Activated T-cell treated with anti-CD3 and anti-CD28 coated beads, Interleukin-2, amount 50 U/mL, for 48 hours (primary cell): ENCODE data around the gene PTPRT.
"Not testable (repeated sequence)": the region's sequence is repeated elsewhere in the genome, so short reads cannot be mapped to it uniquely, and the experiment has no call there.

Experiments
- DNase-seq, 2 experiments: peaks; one replicate each; pipeline ENCODE4 v3.0.0-alpha.2; 2020

Gene PTPRT

DNA sequence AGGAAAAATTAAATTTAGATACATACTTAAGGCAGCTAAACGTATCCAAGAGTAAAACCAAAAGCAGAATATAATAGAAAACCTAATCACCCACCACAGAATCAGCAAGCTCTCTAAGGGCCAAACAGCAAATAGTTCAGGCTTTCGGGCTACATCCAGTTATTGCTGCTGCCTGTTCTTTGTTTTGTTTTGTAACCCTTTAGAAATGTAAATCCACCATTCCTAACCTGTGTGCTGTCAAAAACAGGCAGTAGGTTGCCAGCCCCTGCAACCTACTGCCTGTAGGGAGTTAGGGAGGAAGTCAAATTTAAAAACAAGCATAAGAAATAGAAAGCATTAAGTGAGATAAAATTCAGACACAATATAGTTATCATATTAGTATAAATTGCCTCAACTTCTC is 225.9 kb downstream of the PTPRT start:
- no peak for DNase-seq

DNA sequence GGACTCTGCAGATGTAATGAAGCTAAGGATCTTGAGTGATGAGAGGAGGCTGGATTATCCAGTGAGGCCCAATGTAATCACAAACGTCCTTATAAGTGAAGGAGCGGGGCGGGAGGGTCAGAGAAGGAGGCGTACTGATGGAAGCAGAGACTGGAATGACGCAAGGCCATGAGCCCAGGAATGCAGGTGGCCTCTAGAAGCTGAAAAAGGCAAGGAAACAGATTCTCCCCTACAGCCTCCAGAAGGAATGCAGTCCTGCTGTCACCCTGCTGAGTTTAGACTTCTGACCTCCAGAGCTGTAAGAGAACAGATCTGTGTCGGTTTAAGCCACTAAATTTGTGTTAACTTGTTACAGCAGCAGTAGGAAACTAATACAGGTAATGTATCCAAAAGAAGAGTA is 227.9 kb downstream of the PTPRT start:
- DNase-seq: no peak

DNA sequence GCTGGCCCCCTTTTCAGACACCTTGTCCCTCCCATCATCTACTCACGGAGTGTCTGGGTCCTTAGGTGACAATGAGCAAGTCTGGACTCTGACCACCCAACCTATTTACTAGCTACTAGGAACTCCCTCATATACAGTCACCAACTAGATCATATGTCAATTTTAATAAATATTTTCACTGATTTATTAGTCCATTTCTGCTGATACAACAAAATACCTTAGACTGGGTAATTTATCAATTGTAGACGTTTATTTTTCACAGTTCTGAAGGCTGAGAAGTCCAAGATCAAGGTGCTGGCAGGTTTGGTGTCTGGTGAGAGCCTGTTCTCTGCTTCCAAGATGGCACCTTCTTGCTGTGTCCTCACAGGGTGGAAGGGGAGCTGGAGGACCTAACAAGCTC is 229.7 kb downstream of the PTPRT start:
- no peak for DNase-seq

DNA sequence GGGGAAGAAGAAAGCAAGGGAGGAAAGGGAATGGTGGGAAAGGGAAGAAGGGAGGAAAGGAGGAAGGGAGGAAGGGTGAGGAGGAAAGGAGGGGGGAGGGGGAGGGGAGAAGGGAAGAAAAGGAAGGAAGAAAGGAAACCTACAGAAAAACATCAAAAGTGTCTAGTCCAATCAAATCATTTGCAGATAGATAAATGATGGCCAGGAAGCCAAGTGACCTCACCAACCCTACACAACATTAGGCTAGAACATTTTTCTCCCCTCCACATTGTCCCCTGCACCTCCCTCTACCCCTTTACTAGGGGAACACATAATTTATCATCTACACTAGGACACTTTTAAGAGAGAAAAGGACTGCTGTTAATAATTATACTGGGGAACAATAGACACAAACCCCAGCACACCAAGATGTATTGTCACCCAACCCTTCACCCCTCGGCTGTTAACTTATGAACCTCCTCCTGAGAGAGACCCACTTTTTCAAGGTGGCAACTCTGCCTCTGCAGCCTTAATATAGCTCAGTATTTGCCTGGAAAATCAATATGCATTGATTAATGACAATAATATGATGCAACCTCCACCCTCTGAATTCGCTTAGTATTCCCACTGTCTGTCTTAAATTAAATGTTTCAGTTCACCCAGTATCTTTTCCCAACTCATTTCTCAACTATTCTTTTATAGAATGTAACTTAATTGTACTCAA is 231.2 kb downstream of the PTPRT start:
- no peak for DNase-seq

DNA sequence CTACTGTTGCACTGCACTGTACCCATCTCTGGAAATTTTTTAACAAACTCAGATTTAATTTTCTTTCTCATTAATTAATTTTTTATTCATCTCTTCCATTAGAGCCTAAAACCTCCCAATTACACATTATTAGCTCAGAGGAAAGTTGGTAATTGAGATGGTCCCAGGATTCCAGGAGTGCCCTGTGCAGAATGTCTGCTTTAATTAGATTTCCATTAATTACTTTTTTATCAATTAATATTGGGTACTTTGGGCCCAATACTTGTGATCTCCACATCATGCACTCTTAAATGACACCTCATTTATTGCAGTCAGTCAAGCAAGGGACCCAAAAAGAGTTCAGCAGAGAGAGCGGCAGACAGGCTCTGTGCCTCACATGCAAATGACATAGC is 232.0 kb downstream of the PTPRT start:
- DNase-seq: no peak

DNA sequence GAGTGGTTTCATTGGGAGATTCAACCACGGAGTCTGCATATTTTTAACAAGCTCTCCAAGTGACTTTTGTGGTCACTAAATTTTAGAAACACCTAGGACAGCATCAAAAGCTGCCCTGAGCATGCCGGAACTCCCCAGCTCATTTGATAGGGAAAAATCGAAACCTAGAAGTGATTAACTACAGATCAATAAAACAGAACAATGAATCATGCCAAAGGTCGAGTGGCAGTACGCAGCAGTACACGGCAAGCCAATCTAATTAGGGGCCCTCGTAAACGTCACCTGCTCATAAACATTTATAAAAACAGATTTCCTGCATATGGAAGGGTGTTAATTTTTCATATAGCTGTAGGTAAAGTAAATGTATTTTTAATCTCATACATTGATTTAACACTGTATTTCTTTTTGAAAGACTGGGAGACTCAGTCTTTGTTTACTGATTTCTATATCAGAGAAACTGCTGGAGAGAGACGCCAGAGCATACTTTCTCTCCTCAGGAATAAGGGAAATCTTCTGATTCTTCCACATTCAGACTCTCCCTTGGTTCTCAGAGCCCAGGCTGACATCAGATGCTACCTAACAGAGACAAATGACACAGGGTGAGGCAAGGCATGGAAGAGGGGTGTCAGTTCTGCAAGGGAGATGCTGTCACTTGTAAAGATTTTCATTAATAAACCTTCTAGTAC is 232.5 kb downstream of the PTPRT start:
- no peak for DNase-seq

DNA sequence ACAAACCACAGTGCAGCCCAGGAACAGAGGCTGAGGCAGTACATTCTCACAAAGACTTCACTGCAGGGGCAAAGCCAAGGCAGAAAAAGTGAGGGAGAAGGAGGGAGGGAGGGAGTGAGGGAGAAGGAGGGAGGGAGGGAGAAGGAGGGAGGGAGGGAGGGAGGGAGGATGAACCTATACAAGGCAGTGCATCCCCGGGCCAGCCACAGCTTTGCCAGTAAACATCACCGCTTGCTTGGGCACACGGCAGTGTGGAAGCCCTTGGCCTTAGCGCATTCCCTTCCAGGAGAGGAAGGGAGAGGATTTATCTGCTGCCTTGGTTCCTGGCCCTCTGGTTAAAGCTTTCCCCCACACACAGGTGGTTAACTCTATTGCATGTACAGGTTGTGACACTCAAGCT is 234.0 kb downstream of the PTPRT start:
- DNase-seq: no peak

DNA sequence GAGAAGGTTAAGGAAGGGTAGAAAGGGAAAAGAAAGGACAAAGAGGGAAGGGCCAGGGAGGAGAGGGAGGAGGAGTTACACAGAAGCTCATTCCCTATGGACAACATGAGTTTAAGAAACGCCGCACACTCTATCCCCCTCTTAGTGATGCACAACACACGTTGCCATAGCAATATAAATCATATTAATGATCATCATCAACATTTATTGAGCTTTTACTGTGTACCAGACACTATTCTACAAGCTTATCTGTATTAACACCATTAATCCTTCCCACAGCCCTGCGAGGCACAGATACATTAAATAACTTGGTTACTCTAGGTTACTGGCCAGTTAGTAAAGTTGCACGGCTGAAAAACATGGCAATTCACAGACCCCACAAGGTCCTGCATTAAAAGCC is 234.8 kb downstream of the PTPRT start:
- no peak for DNase-seq

DNA sequence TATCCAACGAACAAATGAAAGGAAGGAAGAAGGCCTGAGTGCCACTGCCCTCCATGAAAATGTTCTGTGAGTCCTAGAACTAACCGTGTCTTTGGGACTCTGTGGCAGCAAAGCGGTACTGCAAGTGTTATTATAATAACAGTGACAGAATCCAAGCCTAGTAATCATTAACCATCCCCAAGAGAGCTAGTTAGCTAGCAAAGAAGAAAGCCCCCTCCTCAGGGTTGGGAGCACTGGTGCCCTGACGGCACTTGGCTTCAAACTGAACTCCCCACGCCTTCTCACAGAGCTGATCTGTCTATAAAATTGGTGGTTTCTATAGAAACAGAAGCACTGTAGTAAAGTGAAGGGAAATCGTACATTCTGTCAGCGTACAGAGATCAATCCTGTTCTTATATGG is 239.8 kb downstream of the PTPRT start:
- DNase-seq: no peak

DNA sequence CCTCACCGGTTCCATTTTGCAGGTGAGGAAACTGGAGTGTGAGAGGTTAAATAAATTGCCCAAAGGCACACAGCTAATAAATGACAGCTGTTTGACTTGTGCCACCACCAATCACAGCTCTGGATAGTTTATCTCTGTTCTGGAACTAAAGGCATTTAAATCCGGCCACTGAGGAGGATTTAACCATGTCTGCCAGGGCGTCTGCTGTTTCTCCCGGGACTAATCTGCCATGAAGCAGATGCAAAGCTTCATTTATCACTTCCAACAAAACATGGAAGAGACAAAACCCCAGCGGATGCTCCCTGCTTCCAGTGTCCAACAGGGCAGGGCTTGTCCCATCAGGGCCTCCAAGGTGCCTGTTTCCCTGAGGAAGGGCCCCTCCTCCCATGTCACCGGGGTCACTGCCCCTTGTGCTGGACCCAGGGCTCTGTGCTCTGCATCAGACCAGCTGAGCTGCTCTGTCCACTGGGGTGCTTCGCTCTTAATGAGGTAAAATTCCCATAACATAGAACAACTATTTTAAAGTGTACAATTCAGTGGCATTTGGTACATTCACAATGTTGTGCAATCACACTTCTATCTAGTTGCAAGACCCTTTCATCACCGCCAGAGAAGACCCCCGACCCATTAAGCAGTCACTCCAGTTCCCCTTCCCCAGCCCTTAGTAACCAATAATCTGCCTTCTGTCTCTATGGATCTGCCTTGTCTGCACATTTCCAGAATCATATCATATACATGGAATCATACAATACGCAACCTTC is 244.3 kb downstream of the PTPRT start:
- no peak for DNase-seq

DNA sequence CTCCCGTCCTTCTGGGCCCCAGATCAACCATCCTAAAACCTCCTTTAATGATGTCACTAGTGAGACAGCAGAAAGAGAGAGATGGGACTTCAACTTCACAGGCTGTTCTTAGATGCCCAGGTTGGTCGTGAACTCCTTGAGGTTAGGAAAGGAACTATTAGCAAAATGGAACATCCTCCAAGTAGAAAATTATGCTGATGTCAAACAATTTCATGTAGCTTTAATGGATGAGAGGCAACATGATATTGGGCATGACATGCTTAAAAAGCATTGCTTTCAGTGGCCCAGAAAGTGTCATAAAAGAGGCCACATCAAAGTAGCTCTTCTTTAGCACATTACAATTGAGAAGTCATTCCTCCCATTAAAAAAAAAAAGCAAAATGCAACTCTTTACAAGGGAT is 248.1 kb downstream of the PTPRT start:
- no peak for DNase-seq

DNA sequence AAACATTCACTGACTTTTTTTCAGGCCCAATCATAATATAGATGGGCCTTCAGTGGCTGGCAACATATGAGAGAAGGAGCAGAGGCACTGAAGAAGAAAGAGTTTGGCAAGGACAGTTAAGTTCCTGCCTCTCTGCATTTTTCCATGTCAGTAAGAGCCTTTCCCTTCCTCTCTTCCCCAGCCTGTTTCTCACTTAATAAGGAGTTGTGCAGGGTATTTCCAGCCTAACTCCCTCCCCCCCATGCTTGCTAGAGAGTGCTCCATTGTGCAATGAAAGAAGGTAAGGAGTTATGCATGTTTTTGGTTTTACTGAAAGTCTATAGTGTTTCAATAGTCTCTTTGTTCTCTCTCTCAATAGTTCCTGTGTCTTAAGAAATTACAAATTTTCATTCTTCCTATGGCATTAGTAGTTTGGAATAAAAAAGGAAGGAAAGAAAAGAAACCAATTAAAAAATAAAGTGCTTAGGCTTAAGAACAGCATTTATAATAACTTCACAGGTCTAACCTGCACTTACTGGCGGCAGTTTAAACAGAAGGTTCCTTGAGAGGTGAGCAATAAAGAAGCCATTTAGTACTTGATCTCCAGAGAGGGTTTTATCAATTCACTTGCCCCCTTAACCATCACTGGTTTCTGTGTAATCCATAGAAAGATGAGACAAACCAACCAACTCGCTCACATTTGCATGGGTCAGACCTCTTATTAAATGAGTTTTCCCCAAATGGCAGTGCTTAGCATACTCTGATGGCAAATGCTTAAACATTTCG is 251.1 kb downstream of the PTPRT start:
- no peak for DNase-seq

DNA sequence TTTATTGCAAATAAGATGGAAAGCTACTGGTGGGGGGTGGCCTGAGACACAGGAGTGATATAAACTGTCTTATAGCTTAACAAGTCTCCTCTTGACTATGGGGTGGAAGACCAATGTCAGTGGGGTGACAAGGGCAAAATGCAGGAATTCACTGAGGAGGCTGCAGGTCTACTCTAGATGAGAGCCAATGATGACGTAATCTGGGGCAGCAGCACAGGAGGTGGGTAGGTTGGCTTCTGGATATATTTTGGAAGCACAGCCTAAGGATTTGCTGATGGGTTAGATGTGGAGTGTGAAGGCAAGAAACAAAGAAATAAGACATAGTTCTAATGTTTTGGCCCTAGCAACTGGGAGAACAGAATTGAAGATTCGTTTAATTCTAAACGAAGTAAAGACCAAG is 253.2 kb downstream of the PTPRT start:
- DNase-seq: no peak

DNA sequence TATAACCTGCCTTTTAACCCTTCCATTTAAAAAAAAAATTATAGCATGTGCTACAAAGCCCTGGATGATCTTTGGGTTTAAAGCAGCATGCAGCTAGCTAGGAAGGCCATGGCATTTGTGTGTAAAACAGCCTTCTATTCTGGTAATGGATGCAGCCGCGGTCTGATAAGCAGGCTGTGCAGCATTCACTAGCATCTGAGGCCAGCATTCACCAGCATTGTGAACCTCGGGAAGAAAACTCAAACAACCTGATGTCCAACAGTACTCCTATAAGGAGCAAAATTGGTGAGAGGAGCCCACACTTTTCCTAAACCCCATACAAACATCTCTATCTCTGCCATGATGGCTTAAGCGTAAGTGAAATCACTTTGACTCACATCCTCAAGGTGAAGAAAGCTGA is 265.5 kb downstream of the PTPRT start:
- no peak for DNase-seq

DNA sequence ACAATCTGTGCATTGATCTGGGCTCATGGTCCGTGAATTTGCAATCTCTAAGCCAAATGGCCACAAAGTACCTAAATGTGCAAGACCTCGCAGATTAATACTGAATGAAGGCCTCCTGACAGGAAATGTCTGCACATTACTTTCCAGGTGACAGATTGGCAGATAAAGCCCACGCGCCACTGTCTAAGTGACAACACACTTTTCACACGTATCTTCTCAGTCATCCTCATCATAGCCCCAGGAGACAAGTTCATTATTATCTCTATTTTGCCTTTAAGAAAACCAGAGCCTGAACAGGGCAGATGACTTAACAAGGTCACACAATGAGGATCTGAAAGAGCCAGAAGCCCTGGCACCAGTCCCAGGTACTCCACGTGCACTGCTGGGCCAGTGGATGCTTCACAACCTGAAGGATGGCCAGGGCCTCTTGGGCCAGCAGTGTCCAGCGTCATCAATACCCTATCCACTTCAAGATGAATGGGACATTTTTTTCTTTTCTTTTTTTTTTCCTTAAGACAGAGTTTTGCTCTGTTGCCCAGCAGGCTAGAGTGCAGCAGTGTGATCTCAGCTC is 266.3 kb downstream of the PTPRT start:
- no peak for DNase-seq

DNA sequence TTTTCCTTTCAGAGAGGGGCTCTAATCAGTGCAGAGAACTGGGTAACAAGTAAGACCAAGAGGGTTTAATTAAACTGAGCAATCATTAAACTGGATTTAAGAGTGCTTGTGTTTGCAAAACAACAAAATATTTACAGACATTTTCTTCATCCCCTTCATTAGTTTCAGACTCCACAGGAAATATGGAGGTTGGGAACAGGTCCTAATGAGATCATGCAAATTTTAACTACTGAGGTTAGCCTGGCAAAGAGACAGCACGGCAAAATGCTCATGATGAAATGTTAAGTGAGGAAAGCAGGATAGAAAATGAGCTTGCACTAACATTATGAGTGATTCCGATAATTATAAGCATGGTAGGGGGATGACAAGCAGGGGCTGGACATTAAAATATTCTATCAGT is 268.9 kb downstream of the PTPRT start:
- DNase-seq: no peak

DNA sequence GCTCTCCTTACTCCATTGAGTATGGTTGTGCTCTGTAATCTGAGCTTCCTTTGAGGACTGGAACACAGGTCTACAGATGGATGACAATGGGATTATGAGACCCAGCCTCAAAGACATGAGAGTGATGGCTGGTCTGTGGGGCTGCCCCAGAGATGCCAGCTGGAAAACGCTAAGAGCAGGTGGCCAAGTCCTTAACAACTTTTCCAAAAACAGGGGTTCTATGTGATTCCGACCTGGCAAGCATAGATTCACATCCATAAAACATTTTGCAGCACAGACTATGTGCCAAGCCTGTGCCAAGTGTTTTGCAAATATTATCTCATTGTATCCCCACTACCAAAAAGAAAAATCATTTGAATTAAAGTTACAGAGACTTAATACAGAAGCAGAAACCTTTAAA is 270.4 kb downstream of the PTPRT start:
- DNase-seq: no peak

DNA sequence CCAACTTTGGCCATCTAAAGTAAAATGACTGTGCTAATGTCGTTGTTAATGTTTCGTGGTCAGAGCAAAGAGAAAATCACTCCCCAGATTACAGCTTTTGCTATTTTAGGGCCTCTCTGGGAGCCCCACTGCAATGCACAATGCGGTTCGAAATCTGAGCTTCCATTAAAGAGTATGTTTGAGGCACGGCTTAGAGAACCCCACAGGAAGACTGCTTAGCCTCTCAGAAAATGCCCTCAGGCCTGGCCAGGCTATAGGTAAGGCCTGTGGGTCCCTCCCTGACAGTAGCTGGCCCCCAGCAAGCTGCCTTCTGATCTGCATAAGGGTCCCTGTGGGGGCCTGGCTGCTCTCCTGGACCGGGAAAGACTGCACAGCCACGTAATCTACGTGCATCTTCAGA is 274.6 kb downstream of the PTPRT start:
- no peak for DNase-seq

DNA sequence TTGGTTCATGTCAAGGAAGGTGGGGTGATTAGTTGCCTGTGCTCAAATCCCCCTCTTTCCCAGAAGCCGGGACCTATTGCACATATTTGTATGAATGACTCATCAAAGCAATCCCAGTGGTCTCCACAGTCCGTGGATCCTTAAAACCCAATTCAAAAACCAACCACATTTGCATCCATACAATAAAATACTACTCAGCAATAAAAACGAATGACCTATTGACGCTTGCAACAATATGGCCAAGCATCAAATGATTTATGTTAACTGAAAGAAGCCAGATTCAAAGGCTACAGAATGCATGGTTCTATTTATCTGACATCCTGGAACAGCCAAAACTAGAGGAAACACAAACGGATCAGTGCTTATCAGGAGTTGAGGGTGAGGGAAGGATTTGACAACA is 275.4 kb downstream of the PTPRT start:
- no peak for DNase-seq

DNA sequence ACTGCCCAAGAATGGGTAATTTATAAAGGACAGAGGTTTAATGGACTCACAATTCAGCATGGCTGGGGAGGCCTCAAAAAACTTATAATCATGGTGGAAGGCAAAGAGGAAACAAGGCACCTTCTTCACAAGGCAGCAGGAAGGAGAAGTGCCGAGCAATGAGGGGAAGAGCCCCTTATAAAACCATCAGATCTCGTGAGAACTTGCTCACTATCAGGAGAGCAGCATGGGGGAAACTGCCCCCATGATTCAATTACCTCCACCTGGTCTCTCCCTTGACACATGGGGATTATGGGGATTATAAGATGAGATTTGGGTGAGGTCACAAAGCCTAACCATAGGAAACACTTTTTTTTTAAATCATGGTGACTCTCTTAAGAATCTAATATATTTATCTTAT is 278.9 kb downstream of the PTPRT start:
- DNase-seq: not testable (repeated sequence)

DNA sequence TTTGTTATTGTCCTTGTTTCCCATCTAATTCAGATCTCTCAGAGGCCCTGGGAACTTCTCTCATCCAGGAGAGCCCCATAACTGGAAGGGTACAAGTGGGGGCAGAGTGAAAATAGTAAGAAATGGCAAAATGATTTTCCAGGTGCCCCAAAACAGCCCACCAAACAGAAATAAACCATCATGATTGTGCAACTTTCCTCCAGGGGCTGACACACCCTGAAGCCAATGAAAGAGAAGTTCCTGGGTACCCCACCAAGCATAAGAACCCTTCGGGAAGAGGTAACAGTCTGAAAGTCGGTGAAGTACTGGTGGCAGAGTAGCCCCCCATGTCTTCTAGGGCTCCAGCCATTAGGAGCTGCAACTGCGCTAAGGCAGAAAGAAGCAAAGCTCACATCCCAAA is 282.0 kb downstream of the PTPRT start:
- DNase-seq: no peak

DNA sequence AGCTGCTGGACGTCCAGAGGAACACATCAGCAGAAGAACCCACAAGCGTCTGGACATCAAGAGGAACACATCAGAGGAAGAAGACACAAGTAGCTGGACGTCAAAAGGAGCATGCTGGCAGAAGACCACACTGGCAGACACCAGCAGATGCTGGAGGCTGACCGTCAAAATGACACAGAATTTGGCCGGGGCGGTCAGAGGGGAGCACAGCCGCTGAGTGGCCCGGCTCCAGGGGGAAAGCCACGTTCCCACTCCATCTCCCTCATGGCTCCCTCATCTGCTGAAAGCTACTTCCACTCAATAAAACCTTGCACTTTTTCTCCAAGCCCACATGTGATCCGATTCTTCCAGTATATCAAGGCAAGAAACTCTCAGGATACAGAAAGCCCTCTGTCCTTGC is 283.6 kb downstream of the PTPRT start:
- DNase-seq: no peak

DNA sequence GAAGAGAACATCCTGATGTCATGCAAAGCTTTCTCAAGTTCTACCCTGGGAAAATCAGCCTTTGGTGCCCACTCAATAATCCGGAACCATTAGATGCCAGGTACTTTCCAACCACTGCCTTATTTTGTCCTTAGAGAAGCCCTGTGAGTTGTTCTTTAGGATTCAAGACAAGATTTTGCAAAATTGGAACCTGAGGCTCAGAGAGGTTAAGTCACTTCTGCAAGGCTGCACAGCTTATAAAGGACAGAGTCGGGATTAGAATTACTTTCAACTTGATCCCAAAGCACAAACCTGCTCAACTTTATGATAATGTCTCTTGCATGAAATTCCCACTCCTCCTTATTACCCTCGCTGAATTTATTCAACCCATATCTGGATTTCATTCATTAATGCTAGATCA is 287.2 kb downstream of the PTPRT start:
- DNase-seq: no peak
